HepG2 (cell line): Measurements from ENCODE around the gene ARID1A. TPM values are rescaled to one million over a fixed set of nuclear protein-coding genes. Genes with fewer than 3 reads are reported as not detected.

Source experiments
- ATAC-seq: fragments of 200-7000 bp; cut with Tn5 transposase; 3 replicates; pipeline ENCODE4 v1.9.1; 2020; ENCODE audit warnings: mild to moderate bottlenecking, moderate library complexity
- BruUV-seq: library from RNA; stranded (reverse); fragments of 400-500 nt; replicated peaks from 2 replicates; lab custom pipeline; 2021; lab: Mats Ljungman, UMichigan
- CTCF ChIA-PET: fragments of 300-600 bp; formaldehyde crosslinking; extraction: SDS; loops from one replicate; lab custom pipeline; 2021; ENCODE audit warnings: low total read pairs, inconsistent platforms, low intra/inter-chr PET ratio; lab: Yijun Ruan, JAX
- POLR2A ChIA-PET: fragments of 350-600 bp; sonication (Branson Sonifier 250); formaldehyde crosslinking; loops from one replicate; lab custom pipeline; 2020; ENCODE audit warnings: antibody characterized with exemption, inconsistent platforms; lab: Yijun Ruan, JAX
- DNase-seq: peaks from one replicate; pipeline ENCODE4 v3.0.0-alpha.2; 2015; ENCODE audit warnings: low spot score
- FAIRE-seq: peaks from 3 replicates; lab custom pipeline; 2011; peaks lifted over from hg19 to GRCh38; lab: Jason Lieb, UNC
- H2AFZ ChIP-seq: one replicate; pipeline ENCODE4 v1.6.1; 2011; ENCODE audit warnings: low read length, inconsistent platforms
- H3K27ac ChIP-seq: fragments of 300-600 bp; 3 replicates; pipeline ENCODE4 v1.8.0; 2011; ENCODE audit warnings: mixed run types, mild to moderate bottlenecking, mixed read lengths, low read length, inconsistent platforms; ENCODE audit not compliant: insufficient read depth; ENCODE audit errors: extremely low read length
- H3K27me3 ChIP-seq, 2 experiments: fragments of 200-600 bp in 1 of 2; 2 replicates in 1 of 2; 3 replicates in 1 of 2; pipeline versions ENCODE4 v1.6.0 to v1.8.0; 2011; ENCODE audit warnings: low read length in 2 of 2, mild to moderate bottlenecking in 2 of 2, moderate library complexity in 2 of 2, inconsistent platforms in 1 of 2; ENCODE audit not compliant: insufficient read depth in 2 of 2, control insufficient read depth in 1 of 2
- H3K36me3 ChIP-seq, 2 experiments: fragments of 200-600 bp in 1 of 2; replicated peaks in 1 of 2; 2 replicates in 1 of 2; 3 replicates in 1 of 2; pipeline versions ENCODE4 v1.5.1 to v1.8.0; 2011; ENCODE audit warnings: low read length in 2 of 2, inconsistent platforms in 1 of 2; ENCODE audit not compliant: insufficient read depth in 2 of 2, control insufficient read depth in 1 of 2
- H3K4me1 ChIP-seq: 2 replicates; pipeline ENCODE4 v1.5.1; 2012; ENCODE audit warnings: low read length, inconsistent platforms; ENCODE audit not compliant: insufficient read depth
- H3K4me2 ChIP-seq: 2 replicates; pipeline ENCODE4 v1.6.0; 2011; ENCODE audit warnings: low read depth, low read length, inconsistent platforms
- H3K4me3 ChIP-seq, 3 experiments: fragments of 200-600 bp in 1 of 3; sonication (generic), shearing (Covaris generic) in 1 of 3; replicated peaks in 1 of 3; 2 replicates each; pipeline ENCODE4 v1.5.1; 2011 to 2016; ENCODE audit warnings: low read length in 3 of 3, inconsistent platforms in 2 of 3, low read depth in 2 of 3, mild to moderate bottlenecking in 2 of 3, control low read depth in 1 of 3, mixed read lengths in 1 of 3; ENCODE audit not compliant: insufficient read depth in 1 of 3
- H3K79me2 ChIP-seq: one replicate; pipeline ENCODE4 v1.6.1; 2011; ENCODE audit warnings: low read length, inconsistent platforms; ENCODE audit not compliant: insufficient read depth
- H3K9ac ChIP-seq: 2 replicates; pipeline ENCODE4 v1.6.0; 2011; ENCODE audit warnings: mild to moderate bottlenecking, low read depth, low read length, inconsistent platforms; ENCODE audit not compliant: insufficient read depth
- H3K9me3 ChIP-seq: 2 replicates; pipeline ENCODE4 v1.5.1; 2012; ENCODE audit warnings: mild to moderate bottlenecking, low read length
- H4K20me1 ChIP-seq: 2 replicates; pipeline ENCODE4 v1.6.0; 2011; ENCODE audit warnings: inconsistent platforms, mild to moderate bottlenecking, low read length, moderate library complexity; ENCODE audit not compliant: insufficient read depth
- AGO2 ChIP-seq: fragments of 200-400 bp; formaldehyde crosslinking; optimal IDR thresholded peaks from 2 replicates; pipeline ENCODE3; 2017; ENCODE audit warnings: mild to moderate bottlenecking, low read depth, low read length, moderate library complexity
- AKAP8 ChIP-seq: sonication (generic); formaldehyde crosslinking; IDR thresholded peaks from 2 replicates; pipeline ENCODE4 v1.5.1; 2020; ENCODE audit warnings: mild to moderate bottlenecking, missing genetic modification reagents
- CREM ChIP-seq, 2 experiments: sonication (generic) in 1 of 2; formaldehyde crosslinking in 1 of 2; IDR thresholded peaks; 2 replicates each; pipeline versions ENCODE4 v1.4.0 to v1.6.1; 2016 to 2020; ENCODE audit warnings: antibody characterized with exemption in 1 of 2, mild to moderate bottlenecking in 1 of 2, missing genetic modification reagents in 1 of 2
- HMGXB4 ChIP-seq, 2 experiments: sonication (generic) in 1 of 2; formaldehyde crosslinking in 1 of 2; IDR thresholded peaks; 2 replicates each; pipeline versions ENCODE4 v1.4.0 to v1.6.1; 2018 to 2020; ENCODE audit warnings: missing genetic modification reagents in 2 of 2, borderline replicate concordance in 1 of 2, low read depth in 1 of 2, mild to moderate bottlenecking in 1 of 2, missing biosample characterization in 1 of 2
- PPARG ChIP-seq: conservative IDR thresholded peaks from 2 replicates; pipeline ENCODE4 v1.6.1; 2016; ENCODE audit warnings: missing biosample characterization, missing genetic modification reagents
- SIN3A ChIP-seq: IDR thresholded peaks from 2 replicates; pipeline ENCODE4 v1.6.1; 2011; ENCODE audit warnings: low read depth, mild to moderate bottlenecking, control low read depth, low read length, borderline replicate concordance
- TGIF2 ChIP-seq: IDR thresholded peaks from 2 replicates; pipeline ENCODE4 v1.6.1; 2016; ENCODE audit warnings: control low read depth, missing compliant biosample characterization
- YY1 ChIP-seq: IDR thresholded peaks from 2 replicates; pipeline ENCODE4 v1.6.1; 2011; ENCODE audit warnings: low read length, low read depth, moderate library complexity, mild to moderate bottlenecking; ENCODE audit not compliant: insufficient read depth, insufficient replicate concordance
- ZC3H4 ChIP-seq: sonication (generic); formaldehyde crosslinking; IDR thresholded peaks from 2 replicates; pipeline ENCODE4 v1.4.0; 2020; ENCODE audit warnings: missing genetic modification reagents, borderline replicate concordance
- ZNF280B ChIP-seq: sonication (generic); formaldehyde crosslinking; IDR thresholded peaks from 2 replicates; pipeline ENCODE4 v1.5.0; 2020; ENCODE audit warnings: missing genetic modification reagents, mild to moderate bottlenecking, borderline replicate concordance
- ZNF558 ChIP-seq: sonication (generic); formaldehyde crosslinking; IDR thresholded peaks from 2 replicates; pipeline ENCODE4 v1.9.0; 2022; ENCODE audit warnings: mild to moderate bottlenecking, missing genetic modification reagents, borderline replicate concordance
- ZNF574 ChIP-seq: sonication (generic); formaldehyde crosslinking; IDR thresholded peaks from 2 replicates; pipeline ENCODE4 v1.4.0; 2020; ENCODE audit warnings: missing genetic modification reagents
- ZNF607 ChIP-seq: sonication (generic); formaldehyde crosslinking; IDR thresholded peaks from 2 replicates; pipeline ENCODE4 v1.5.1; 2020; ENCODE audit warnings: missing genetic modification reagents, mild to moderate bottlenecking, borderline replicate concordance
- ZNF777 ChIP-seq: sonication (generic); formaldehyde crosslinking; IDR thresholded peaks from 2 replicates; pipeline ENCODE4 v1.4.0; 2020; ENCODE audit warnings: missing genetic modification reagents
- WGBS: methylation state at CpG from one replicate; pipeline ENCODE4 v1.1.6; 2017; ENCODE audit warnings: low lambda C conversion rate; 5-methylcytosine and 5-hydroxymethylcytosine counted together
- in situ Hi-C: cut with HindIII; loops from 2 replicates; pipeline ENCODE4 v1.10.0; 2017; ENCODE audit warnings: low pct_unique_long_range_greater_than_20kb; ENCODE audit not compliant: extremely low pct_ligation_motif_present
- intact Hi-C: fragments of 100-400 bp; cut with micrococcal nuclease; formaldehyde crosslinking; loops from one replicate; pipeline ENCODE4 v1.10.0; 2022; ENCODE audit not compliant: unreplicated experiment
- polyA plus RNA-seq, 8 experiments: library from polyadenylated mRNA; depleted of rRNA in 3 of 8; stranded (reverse) in 7 of 8; unstranded in 1 of 8; fragments of >200 nt; fragmentation: Illumina TruSeq in 4 of 8; extraction: Trizol in 4 of 8; gene quantifications; 2 replicates each; pipeline versions ENCODE4 v1.2.1 to v1.2.3, GENCODE V29; 2011 to 2016; ENCODE audit warnings: low read depth in 4 of 8, missing spikeins in 1 of 8, mixed read lengths in 1 of 8; ENCODE audit not compliant: insufficient read depth in 1 of 8
- total RNA-seq, 5 experiments: library from RNA; depleted of rRNA; stranded (reverse); fragments of >200 nt; fragmentation: Illumina TruSeq; extraction: Trizol; gene quantifications; 2 replicates each; pipeline ENCODE4 v1.2.3, GENCODE V29; 2016; ENCODE audit warnings: low read depth in 1 of 5

ARID1A gene
- total and polyA plus RNA-seq, 2 of the 13 experiments (the other 11 are each of a cell fraction or from before 2014, with no cell fraction given), result 11.9 to 15.9 TPM

- TF ChIP-seq HMGXB4 (CRISPR knock-in tag; IDR thresholded peaks at IDR 0.05; ENCODE audit: borderline replicate concordance in 1 of 2, low read depth in 1 of 2) (peak in 1 of 2 experiments; percentile 33; a peak in 2 of 4 replicates), ZNF558 (CRISPR knock-in tag) (peak; percentile 30; the same call in 1 of the 2 replicates), AKAP8 (peak; percentile 75; the same call in 1 of the 2 replicates), ZNF607 (CRISPR knock-in tag) (0 out of 2 replicates have a peak, but pooled peaks have one; percentile 23)
Observed at GRCh38 chr1:26696654-26697430, 1.0 kb downstream of the ARID1A start (continued).

- CTCF ChIA-PET, result no interaction called here
- peaks cover 63% of the 10 kb centered on the region for H3K4me1 ChIP-seq
- intact Hi-C loops (loop anchor here (5.0 kb wide), 1 partner anchor 90 kb away; the partner anchor contains the start of gene PIGV), in situ Hi-C loops (no loop called here)
- FAIRE-seq (no peak), ATAC-seq (no peak), DNase-seq (no peak)
- peaks cover 66% of the 10 kb centered on the region for H3K79me2 ChIP-seq
- H4K20me1 ChIP-seq, result peaks cover 44% of the 10 kb centered on the region
- no peak overlapping the region for H2AFZ ChIP-seq
- H3K27ac ChIP-seq, result peak overlapping the region; percentile 80
- H3K4me2 ChIP-seq, result peak overlapping the region; percentile 96
- peak overlapping the region; percentile 84 to 96 (median 91) for H3K4me3 ChIP-seq
- WGBS, result 0% methylated on average over 5 of the region's 30 CpGs
- no peaks in the 10 kb centered on the region for H3K27me3 ChIP-seq
- 0 out of 5 replicates have a peak, but pooled peaks cover 0 to 10% of the 10 kb centered on the region in 2 experiments for H3K36me3 ChIP-seq
- no peaks in the 10 kb centered on the region for H3K9me3 ChIP-seq
- BruUV-seq, result no TSS peak
- POLR2A ChIA-PET, result interaction anchor here (0.9 to 6.5 kb wide), 9 partner anchors 8 to 193 kb away, joined by 3 to 80 read pairs (median 4); partner anchors contain the start of genes GPN2 and PIGV
- H3K9ac ChIP-seq, result peak overlapping the region; percentile 83
- TF ChIP-seq ZC3H4 (CRISPR knock-in tag), result no peak
- no peak for TF ChIP-seq TGIF2 (CRISPR knock-in tag)
- no peak for TF ChIP-seq SIN3A
- peak; percentile 26 for TF ChIP-seq AGO2
- no peak for TF ChIP-seq PPARG (CRISPR knock-in tag)
- TF ChIP-seq CREM (IDR thresholded peaks at IDR 0.05), result no peak
- no peak for TF ChIP-seq CREM (CRISPR knock-in tag; IDR thresholded peaks at IDR 0.05)
- TF ChIP-seq YY1, result peak; percentile 60
- no peak for TF ChIP-seq ZNF777
- TF ChIP-seq ZNF280B (CRISPR knock-in tag), result no peak
- no peak for TF ChIP-seq ZNF574 (CRISPR knock-in tag)
Observed at GRCh38 chr1:26697431-26697977, 1.7 kb downstream of the ARID1A start.
